ENCODE data around the gene CPM.
"Not testable (repeated sequence)": the region's sequence is repeated elsewhere in the genome, so short reads cannot be mapped to it uniquely, and the experiment has no call there.

CPM gene

GRCh38 chr12:68850390-68850789 is 82.6 kb downstream of the CPM start:
- no peaks in the 10 kb centered on the region for H3K27me3 ChIP-seq (ENCODE audit: insufficient read depth, low read length)
- H3K9ac ChIP-seq (ENCODE audit: low read depth, low read length) = no peak overlapping the region
- H3K9me3 ChIP-seq (ENCODE audit: insufficient read depth, low read depth, low read length) = no peaks in the 10 kb centered on the region
- no peaks in the 10 kb centered on the region for H3K4me1 ChIP-seq (ENCODE audit: insufficient read depth, low read length)
- 92% methylated on average over 3 of the region's 4 CpGs for WGBS
- no peak overlapping the region for H3K27ac ChIP-seq (ENCODE audit: low read depth, low read length)
- no peak overlapping the region for H3K4me3 ChIP-seq (ENCODE audit: low read length)
- no peaks in the 10 kb centered on the region for H3K36me3 ChIP-seq (ENCODE audit: insufficient read depth, low read length)

GRCh38 chr12:68846811-68847210 is 86.2 kb downstream of the CPM start:
- peaks cover 27% of the 10 kb centered on the region for H3K36me3 ChIP-seq (ENCODE audit: insufficient read depth, low read length)
- 96% methylated on average over 2 of the region's 3 CpGs for WGBS
- H3K27me3 ChIP-seq (ENCODE audit: insufficient read depth, low read length) = no peaks in the 10 kb centered on the region
- H3K9ac ChIP-seq (ENCODE audit: low read depth, low read length) = no peak overlapping the region
- H3K4me3 ChIP-seq (ENCODE audit: low read length) = no peak overlapping the region
- H3K4me1 ChIP-seq (ENCODE audit: insufficient read depth, low read length) = no peaks in the 10 kb centered on the region
- H3K9me3 ChIP-seq (ENCODE audit: insufficient read depth, low read depth, low read length) = no peaks in the 10 kb centered on the region
- H3K27ac ChIP-seq (ENCODE audit: low read depth, low read length) = no peak overlapping the region

- Histone ChIP-seq H3K4me3 (ENCODE audit: low read length) (no peak overlapping the region), H3K9me3 (ENCODE audit: insufficient read depth, low read depth, low read length) (no peaks in the 10 kb centered on the region), H3K36me3 (ENCODE audit: insufficient read depth, low read length) (peaks cover 45% of the 10 kb centered on the region), H3K9ac (ENCODE audit: low read depth, low read length) (no peak overlapping the region), H3K27ac (ENCODE audit: low read depth, low read length) (no peak overlapping the region), H3K4me1 (ENCODE audit: insufficient read depth, low read length) (no peaks in the 10 kb centered on the region), H3K27me3 (ENCODE audit: insufficient read depth, low read length) (no peaks in the 10 kb centered on the region)
- WGBS = 94% methylated on average over 14 of the region's 14 CpGs
These were observed 87.9 kb downstream of the CPM start for GRCh38 chr12:68844788-68845695.

- Histone ChIP-seq H3K9ac (ENCODE audit: low read depth, low read length) (no peak overlapping the region), H3K9me3 (ENCODE audit: insufficient read depth, low read depth, low read length) (no peaks in the 10 kb centered on the region), H3K27me3 (ENCODE audit: insufficient read depth, low read length) (no peaks in the 10 kb centered on the region), H3K4me1 (ENCODE audit: insufficient read depth, low read length) (no peaks in the 10 kb centered on the region), H3K4me3 (ENCODE audit: low read length) (no peak overlapping the region), H3K27ac (ENCODE audit: low read depth, low read length) (no peak overlapping the region), H3K36me3 (ENCODE audit: insufficient read depth, low read length) (peaks cover 52% of the 10 kb centered on the region)
- whole genome bisulfite sequencing = 95% methylated on average over 3 of the region's 4 CpGs
These were observed 88.6 kb downstream of the CPM start for GRCh38 chr12:68844318-68844745.

- Histone ChIP-seq H3K4me1 (ENCODE audit: insufficient read depth, low read length) (no peaks in the 10 kb centered on the region), H3K9ac (ENCODE audit: low read depth, low read length) (no peak overlapping the region), H3K27ac (ENCODE audit: low read depth, low read length) (no peak overlapping the region), H3K36me3 (ENCODE audit: insufficient read depth, low read length) (peaks cover 65% of the 10 kb centered on the region), H3K4me3 (ENCODE audit: low read length) (no peak overlapping the region), H3K27me3 (ENCODE audit: insufficient read depth, low read length) (no peaks in the 10 kb centered on the region), H3K9me3 (ENCODE audit: insufficient read depth, low read depth, low read length) (no peaks in the 10 kb centered on the region)
- WGBS = 90% methylated on average over 2 of the region's 2 CpGs
These were observed 90.0 kb downstream of the CPM start for GRCh38 chr12:68842784-68843567.

GRCh38 chr12:68842123-68842522 is 90.8 kb downstream of the CPM start:
- H3K4me3 ChIP-seq (ENCODE audit: low read length) = no peak overlapping the region
- no peak overlapping the region for H3K9ac ChIP-seq (ENCODE audit: low read depth, low read length)
- H3K27ac ChIP-seq (ENCODE audit: low read depth, low read length) = no peak overlapping the region
- H3K9me3 ChIP-seq (ENCODE audit: insufficient read depth, low read depth, low read length) = no peaks in the 10 kb centered on the region
- H3K27me3 ChIP-seq (ENCODE audit: insufficient read depth, low read length) = no peaks in the 10 kb centered on the region
- WGBS = 100% methylated on average over 2 of the region's 3 CpGs
- H3K36me3 ChIP-seq (ENCODE audit: insufficient read depth, low read length) = peaks cover 74% of the 10 kb centered on the region
- no peaks in the 10 kb centered on the region for H3K4me1 ChIP-seq (ENCODE audit: insufficient read depth, low read length)

GRCh38 chr12:68841717-68842116 is 91.3 kb downstream of the CPM start:
- no peaks in the 10 kb centered on the region for H3K27me3 ChIP-seq (ENCODE audit: insufficient read depth, low read length)
- no peak overlapping the region for H3K9ac ChIP-seq (ENCODE audit: low read depth, low read length)
- peaks cover 78% of the 10 kb centered on the region for H3K36me3 ChIP-seq (ENCODE audit: insufficient read depth, low read length)
- no peaks in the 10 kb centered on the region for H3K9me3 ChIP-seq (ENCODE audit: insufficient read depth, low read depth, low read length)
- no peak overlapping the region for H3K4me3 ChIP-seq (ENCODE audit: low read length)
- 94% methylated on average over 2 of the region's 2 CpGs for WGBS
- no peaks in the 10 kb centered on the region for H3K4me1 ChIP-seq (ENCODE audit: insufficient read depth, low read length)
- no peak overlapping the region for H3K27ac ChIP-seq (ENCODE audit: low read depth, low read length)

GRCh38 chr12:68841175-68841574 is 91.8 kb downstream of the CPM start:
- H3K4me1 ChIP-seq (ENCODE audit: insufficient read depth, low read length); H3K27me3 ChIP-seq (ENCODE audit: insufficient read depth, low read length); H3K27ac ChIP-seq (ENCODE audit: low read depth, low read length); H3K9me3 ChIP-seq (ENCODE audit: insufficient read depth, low read depth, low read length); H3K4me3 ChIP-seq (ENCODE audit: low read length); H3K9ac ChIP-seq (ENCODE audit: low read depth, low read length): not testable (repeated sequence)
- H3K36me3 ChIP-seq (ENCODE audit: insufficient read depth, low read length) = peaks cover 83% of the 10 kb centered on the region
- WGBS = 98% methylated on average over 3 of the region's 5 CpGs

GRCh38 chr12:68839183-68840147 is 93.5 kb downstream of the CPM start:
- H3K4me1 ChIP-seq (ENCODE audit: insufficient read depth, low read length) = peaks cover 5% of the 10 kb centered on the region; the same call in 1 of the 2 replicates

GRCh38 chr12:68838046-68838886 is 94.7 kb downstream of the CPM start:
- H3K4me1 ChIP-seq (ENCODE audit: insufficient read depth, low read length) = peaks cover 5% of the 10 kb centered on the region; the same call in 1 of the 2 replicates

More at GRCh38 chr12:68839183-68840147, 93.5 kb downstream of the CPM start:
- 86% methylated on average over 2 of the region's 2 CpGs for WGBS
- Histone ChIP-seq H3K9me3 (ENCODE audit: insufficient read depth, low read depth, low read length) (no peaks in the 10 kb centered on the region), H3K27me3 (ENCODE audit: insufficient read depth, low read length) (no peaks in the 10 kb centered on the region), H3K27ac (ENCODE audit: low read depth, low read length) (no peak overlapping the region), H3K4me3 (ENCODE audit: low read length) (no peak overlapping the region), H3K9ac (ENCODE audit: low read depth, low read length) (no peak overlapping the region), H3K36me3 (ENCODE audit: insufficient read depth, low read length) (peaks cover 100% of the 10 kb centered on the region)

More at GRCh38 chr12:68838046-68838886, 94.7 kb downstream of the CPM start:
- H3K27me3 ChIP-seq (ENCODE audit: insufficient read depth, low read length) = no peaks in the 10 kb centered on the region
- peaks cover 99% of the 10 kb centered on the region for H3K36me3 ChIP-seq (ENCODE audit: insufficient read depth, low read length)
- no peak overlapping the region for H3K9ac ChIP-seq (ENCODE audit: low read depth, low read length)
- H3K9me3 ChIP-seq (ENCODE audit: insufficient read depth, low read depth, low read length) = no peaks in the 10 kb centered on the region
- H3K27ac ChIP-seq (ENCODE audit: low read depth, low read length) = no peak overlapping the region
- H3K4me3 ChIP-seq (ENCODE audit: low read length) = no peak overlapping the region
- WGBS = 93% methylated on average over 5 of the region's 5 CpGs

Measured in HUES64 (cell line).